ENCODE results near the gene RNF112. TPM values are rescaled to one million over a fixed set of nuclear protein-coding genes. Genes with fewer than 3 reads are reported as not detected.

RNF112 gene
- total and polyA plus RNA-seq, 2 of the 8 experiments (the other 6 are each of a cell fraction or from before 2014, with no cell fraction given) = 1.1 to 2.2 TPM

DNA sequence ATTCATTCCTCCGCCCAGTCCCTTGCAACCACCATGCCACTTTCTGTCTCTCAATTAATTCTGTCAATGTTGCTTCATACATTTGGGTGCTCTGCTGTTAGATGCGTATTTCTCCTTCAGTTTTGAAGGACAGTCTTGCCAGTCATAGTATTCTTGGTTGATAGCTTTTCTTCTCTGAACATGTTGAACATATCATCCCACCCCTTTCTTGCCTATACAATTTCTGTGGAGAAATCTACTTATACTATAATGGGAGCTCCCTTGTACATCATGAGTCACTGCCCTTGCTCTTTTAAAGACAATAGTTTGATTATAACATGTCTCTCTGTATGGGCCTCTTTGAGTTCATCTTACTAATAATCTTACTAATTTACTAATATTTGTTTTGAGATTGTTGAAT, 34.1 kb downstream of the RNF112 start:
- CTCF ChIA-PET (ENCODE audit: partially characterized antibody) = interaction anchor here (1.0 to 1.4 kb wide), 3 partner anchors 55 to 200 kb away, joined by 3 to 4 read pairs (median 3); partner anchors contain the start of gene B9D1
- H3K36me3 ChIP-seq (ENCODE audit: control insufficient read depth in 2 of 4, insufficient read depth in 4 of 4, low read length in 3 of 4) = no peaks in the 10 kb centered on the region
- TF ChIP-seq KDM1A (IDR thresholded peaks at IDR 0.05; ENCODE audit: borderline replicate concordance, low read length) (no peak), TEAD4 (IDR thresholded peaks at IDR 0.05; ENCODE audit: low read depth, low read length) (no peak), TBP (IDR thresholded peaks at IDR 0.05; ENCODE audit: low read depth, low read length) (no peak), RAD21 (IDR thresholded peaks at IDR 0.05 in 1 of 2, conservative IDR thresholded peaks at IDR 0.05 in 1 of 2; ENCODE audit: low read depth in 2 of 2, low read length in 2 of 2) (no peak), EGR1 (IDR thresholded peaks at IDR 0.05; ENCODE audit: borderline replicate concordance, low read depth, low read length) (no peak), EP300 (IDR thresholded peaks at IDR 0.05; ENCODE audit: borderline replicate concordance in 1 of 2, low read depth in 2 of 2, low read length in 2 of 2) (no peak), SRF (IDR thresholded peaks at IDR 0.05; ENCODE audit: low read depth, low read length) (no peak), BCL11A (IDR thresholded peaks at IDR 0.05; ENCODE audit: low read depth in 2 of 2, low read length in 2 of 2) (no peak)
- TF ChIP-seq, protein P1, sequence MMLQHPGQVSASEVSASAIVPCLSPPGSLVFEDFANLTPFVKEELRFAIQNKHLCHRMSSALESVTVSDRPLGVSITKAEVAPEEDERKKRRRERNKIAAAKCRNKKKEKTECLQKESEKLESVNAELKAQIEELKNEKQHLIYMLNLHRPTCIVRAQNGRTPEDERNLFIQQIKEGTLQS (IDR thresholded peaks at IDR 0.05; ENCODE audit: insufficient read depth, low read depth, low read length) = no peak
- TF ChIP-seq, protein P2, sequence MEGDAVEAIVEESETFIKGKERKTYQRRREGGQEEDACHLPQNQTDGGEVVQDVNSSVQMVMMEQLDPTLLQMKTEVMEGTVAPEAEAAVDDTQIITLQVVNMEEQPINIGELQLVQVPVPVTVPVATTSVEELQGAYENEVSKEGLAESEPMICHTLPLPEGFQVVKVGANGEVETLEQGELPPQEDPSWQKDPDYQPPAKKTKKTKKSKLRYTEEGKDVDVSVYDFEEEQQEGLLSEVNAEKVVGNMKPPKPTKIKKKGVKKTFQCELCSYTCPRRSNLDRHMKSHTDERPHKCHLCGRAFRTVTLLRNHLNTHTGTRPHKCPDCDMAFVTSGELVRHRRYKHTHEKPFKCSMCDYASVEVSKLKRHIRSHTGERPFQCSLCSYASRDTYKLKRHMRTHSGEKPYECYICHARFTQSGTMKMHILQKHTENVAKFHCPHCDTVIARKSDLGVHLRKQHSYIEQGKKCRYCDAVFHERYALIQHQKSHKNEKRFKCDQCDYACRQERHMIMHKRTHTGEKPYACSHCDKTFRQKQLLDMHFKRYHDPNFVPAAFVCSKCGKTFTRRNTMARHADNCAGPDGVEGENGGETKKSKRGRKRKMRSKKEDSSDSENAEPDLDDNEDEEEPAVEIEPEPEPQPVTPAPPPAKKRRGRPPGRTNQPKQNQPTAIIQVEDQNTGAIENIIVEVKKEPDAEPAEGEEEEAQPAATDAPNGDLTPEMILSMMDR (IDR thresholded peaks at IDR 0.05; ENCODE audit: control extremely low read depth in 1 of 3, insufficient read depth in 1 of 3, low read depth in 1 of 3, low read length in 3 of 3) = no peak

More for the DNA sequence above, 34.1 kb downstream of the RNF112 start:
- Histone ChIP-seq H3K23ac (ENCODE audit: insufficient read length) (no peak overlapping the region), H3K4me1 (replicated peaks in 1 of 4; ENCODE audit: control insufficient read depth in 3 of 4, insufficient read depth in 4 of 4, low read length in 3 of 4) (peaks cover 2 to 9% (median 4%) of the 10 kb centered on the region in 4 experiments; a peak in 4 of 7 replicates), H3K9me3 (ENCODE audit: insufficient read depth in 2 of 2, low read depth in 1 of 2, low read length in 1 of 2) (peaks cover 18 to 22% of the 10 kb centered on the region in 2 experiments), H3K79me1 (ENCODE audit: low read depth, low read length) (no peaks in the 10 kb centered on the region), H2BK15ac (ENCODE audit: low read length) (no peak overlapping the region), H3K14ac (ENCODE audit: insufficient read length) (no peak overlapping the region), H4K20me1 (replicated peaks in 1 of 2; ENCODE audit: control insufficient read depth in 1 of 2, insufficient read depth in 2 of 2, low read length in 2 of 2) (no peaks in the 10 kb centered on the region), H3K23me2 (ENCODE audit: low read depth, low read length) (no peaks in the 10 kb centered on the region), H4K91ac (replicated peaks; ENCODE audit: insufficient read length, low read length) (no peak overlapping the region), H2AFZ (ENCODE audit: low read length) (no peak overlapping the region), H3K4ac (replicated peaks; ENCODE audit: insufficient read length, low read depth, low read length) (no peak overlapping the region), H4K8ac (ENCODE audit: extremely low read depth, insufficient read depth, low read length) (no peak overlapping the region), H3K9ac (replicated peaks in 1 of 4; ENCODE audit: extremely low read depth in 1 of 4, low read depth in 3 of 4, low read length in 3 of 4) (no peak overlapping the region), H2AK5ac (ENCODE audit: low read depth, low read length) (no peak overlapping the region), H3K27me3 (replicated peaks in 1 of 4; ENCODE audit: control insufficient read depth in 3 of 4, extremely low read depth in 1 of 4, insufficient read depth in 3 of 4, low read length in 3 of 4) (no peaks in the 10 kb centered on the region), H2BK120ac (replicated peaks; ENCODE audit: low read depth, low read length) (no peak overlapping the region), H3K4me3 (ENCODE audit: extremely low read depth in 1 of 4, insufficient read depth in 2 of 4, low read depth in 3 of 4, low read length in 4 of 4) (no peak overlapping the region), H3K56ac (replicated peaks; ENCODE audit: insufficient read length, low read depth, low read length) (no peak overlapping the region), H2BK5ac (ENCODE audit: low read depth, low read length) (no peak overlapping the region), H3K18ac (ENCODE audit: extremely low read depth, low read length) (no peak overlapping the region), H4K5ac (ENCODE audit: insufficient read length, low read depth, low read length) (no peak overlapping the region), H2BK20ac (ENCODE audit: low read length) (no peak overlapping the region), H3K4me2 (ENCODE audit: insufficient read depth in 1 of 2, low read depth in 2 of 2, low read length in 2 of 2) (no peak overlapping the region), H3K79me2 (ENCODE audit: control insufficient read depth in 1 of 2, insufficient read depth in 2 of 2, low read length in 2 of 2) (no peaks in the 10 kb centered on the region), H3K27ac (ENCODE audit: low read depth, low read length) (no peak overlapping the region), H2BK12ac (ENCODE audit: low read depth, low read length) (no peak overlapping the region)
- no peak for DNase-seq (ENCODE audit: low read depth in 1 of 2, low spot score in 2 of 2)
- no peak for FAIRE-seq
- POLR2A ChIA-PET (ENCODE audit: partially characterized antibody) = no interaction called here
- WGBS, 2 experiments (ENCODE audit: extremely low coverage in 1 of 2, insufficient coverage in 1 of 2, insufficient read length in 1 of 2, insufficient replicate concordance in 2 of 2, low coverage in 1 of 2, low lambda C conversion rate in 2 of 2, missing lambda C conversion rate in 1 of 2) = 94% methylated on average over 2 of the region's 2 CpGs; no CpG with 5 or more reads in 1 of the 2 experiments

All from H1 (cell line).